ENCODE results near the gene BCAS3. TPM values are rescaled to one million over a fixed set of nuclear protein-coding genes. Genes with fewer than 3 reads are reported as not detected.

The BCAS3 gene
- total and polyA plus RNA-seq, 4 donors: 5.8 to 24.6 (median 10.1) TPM

DNA sequence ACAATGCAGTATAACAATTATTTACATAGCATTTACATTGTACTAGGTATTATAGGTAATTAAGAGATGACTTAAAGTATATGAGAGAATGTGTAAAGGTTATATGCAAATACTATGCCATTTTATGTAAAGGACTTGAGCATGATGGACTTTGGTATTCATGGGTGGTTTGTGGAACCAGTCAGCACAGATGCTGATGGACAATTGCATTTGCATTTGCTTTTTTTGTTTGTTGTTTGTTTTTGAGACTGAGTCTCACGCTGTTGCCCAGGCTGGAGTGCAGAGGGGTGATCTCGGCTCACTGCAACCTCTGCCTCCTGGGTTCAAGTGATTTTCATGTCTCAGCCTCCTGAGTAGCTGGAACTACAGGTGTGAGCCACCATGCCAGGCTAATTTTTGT is 36.0 kb downstream of the BCAS3 start (continued):
- TF ChIP-seq, protein P1, sequence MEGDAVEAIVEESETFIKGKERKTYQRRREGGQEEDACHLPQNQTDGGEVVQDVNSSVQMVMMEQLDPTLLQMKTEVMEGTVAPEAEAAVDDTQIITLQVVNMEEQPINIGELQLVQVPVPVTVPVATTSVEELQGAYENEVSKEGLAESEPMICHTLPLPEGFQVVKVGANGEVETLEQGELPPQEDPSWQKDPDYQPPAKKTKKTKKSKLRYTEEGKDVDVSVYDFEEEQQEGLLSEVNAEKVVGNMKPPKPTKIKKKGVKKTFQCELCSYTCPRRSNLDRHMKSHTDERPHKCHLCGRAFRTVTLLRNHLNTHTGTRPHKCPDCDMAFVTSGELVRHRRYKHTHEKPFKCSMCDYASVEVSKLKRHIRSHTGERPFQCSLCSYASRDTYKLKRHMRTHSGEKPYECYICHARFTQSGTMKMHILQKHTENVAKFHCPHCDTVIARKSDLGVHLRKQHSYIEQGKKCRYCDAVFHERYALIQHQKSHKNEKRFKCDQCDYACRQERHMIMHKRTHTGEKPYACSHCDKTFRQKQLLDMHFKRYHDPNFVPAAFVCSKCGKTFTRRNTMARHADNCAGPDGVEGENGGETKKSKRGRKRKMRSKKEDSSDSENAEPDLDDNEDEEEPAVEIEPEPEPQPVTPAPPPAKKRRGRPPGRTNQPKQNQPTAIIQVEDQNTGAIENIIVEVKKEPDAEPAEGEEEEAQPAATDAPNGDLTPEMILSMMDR (IDR thresholded peaks at IDR 0.05; ENCODE audit: low read depth, low read length, missing input control): no peak
- TF ChIP-seq NR2F2 (IDR thresholded peaks at IDR 0.05): no peak
- no peak for TF ChIP-seq EGR1 (IDR thresholded peaks at IDR 0.05; ENCODE audit: low read depth in 2 of 2)
- no peak for TF ChIP-seq GABPA (IDR thresholded peaks at IDR 0.05 in 1 of 2, conservative IDR thresholded peaks at IDR 0.05 in 1 of 2)

DNA sequence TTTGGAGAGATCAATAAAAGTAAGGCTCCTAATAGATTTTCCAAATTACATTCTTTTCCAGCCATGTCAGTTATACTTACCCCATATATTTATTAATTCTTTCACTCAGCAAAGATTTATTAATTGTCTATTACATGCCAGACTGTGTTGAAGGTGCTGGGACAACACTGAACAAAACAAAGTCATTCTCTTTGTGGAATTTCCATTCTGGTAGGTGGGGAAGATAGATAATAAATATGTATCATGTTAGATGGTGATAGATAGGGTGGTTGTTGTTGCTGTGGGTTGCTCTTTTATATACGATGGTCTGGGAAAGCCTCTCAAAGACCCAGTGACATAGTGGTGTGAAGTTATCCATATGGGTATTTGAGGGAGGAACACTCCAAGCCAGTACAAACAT is 39.1 kb downstream of the BCAS3 start:
- Histone ChIP-seq H3K9me3 (ENCODE audit: control insufficient read depth in 4 of 4, low read length in 3 of 4) (no peaks in the 10 kb centered on the region), H3K27me3 (ENCODE audit: control insufficient read depth in 4 of 4, insufficient read depth in 4 of 4, low read length in 3 of 4) (no peaks in the 10 kb centered on the region), H3K4me3 (ENCODE audit: low read depth in 1 of 3, low read length in 3 of 3) (no peak overlapping the region), H3K36me3 (ENCODE audit: control insufficient read depth in 4 of 4, insufficient read depth in 3 of 4, low read depth in 1 of 4, low read length in 3 of 4) (no peaks in the 10 kb centered on the region), H3K27ac (ENCODE audit: low read depth in 1 of 2, low read length in 2 of 2) (no peak overlapping the region), H3K9ac (ENCODE audit: low read depth in 1 of 2, low read length in 2 of 2) (no peak overlapping the region), H3K4me1 (ENCODE audit: control insufficient read depth in 4 of 4, insufficient read depth in 4 of 4, low read length in 3 of 4) (peaks cover 0 to 2% (median 0%) of the 10 kb centered on the region in 4 donors)
- 94% methylated on average over 1 of the region's 1 CpG for WGBS
- TF ChIP-seq, protein P1 (IDR thresholded peaks at IDR 0.05; ENCODE audit: low read depth, low read length, missing input control): no peak
- TF ChIP-seq EGR1 (IDR thresholded peaks at IDR 0.05; ENCODE audit: low read depth in 2 of 2): no peak
- TF ChIP-seq, protein P2, sequence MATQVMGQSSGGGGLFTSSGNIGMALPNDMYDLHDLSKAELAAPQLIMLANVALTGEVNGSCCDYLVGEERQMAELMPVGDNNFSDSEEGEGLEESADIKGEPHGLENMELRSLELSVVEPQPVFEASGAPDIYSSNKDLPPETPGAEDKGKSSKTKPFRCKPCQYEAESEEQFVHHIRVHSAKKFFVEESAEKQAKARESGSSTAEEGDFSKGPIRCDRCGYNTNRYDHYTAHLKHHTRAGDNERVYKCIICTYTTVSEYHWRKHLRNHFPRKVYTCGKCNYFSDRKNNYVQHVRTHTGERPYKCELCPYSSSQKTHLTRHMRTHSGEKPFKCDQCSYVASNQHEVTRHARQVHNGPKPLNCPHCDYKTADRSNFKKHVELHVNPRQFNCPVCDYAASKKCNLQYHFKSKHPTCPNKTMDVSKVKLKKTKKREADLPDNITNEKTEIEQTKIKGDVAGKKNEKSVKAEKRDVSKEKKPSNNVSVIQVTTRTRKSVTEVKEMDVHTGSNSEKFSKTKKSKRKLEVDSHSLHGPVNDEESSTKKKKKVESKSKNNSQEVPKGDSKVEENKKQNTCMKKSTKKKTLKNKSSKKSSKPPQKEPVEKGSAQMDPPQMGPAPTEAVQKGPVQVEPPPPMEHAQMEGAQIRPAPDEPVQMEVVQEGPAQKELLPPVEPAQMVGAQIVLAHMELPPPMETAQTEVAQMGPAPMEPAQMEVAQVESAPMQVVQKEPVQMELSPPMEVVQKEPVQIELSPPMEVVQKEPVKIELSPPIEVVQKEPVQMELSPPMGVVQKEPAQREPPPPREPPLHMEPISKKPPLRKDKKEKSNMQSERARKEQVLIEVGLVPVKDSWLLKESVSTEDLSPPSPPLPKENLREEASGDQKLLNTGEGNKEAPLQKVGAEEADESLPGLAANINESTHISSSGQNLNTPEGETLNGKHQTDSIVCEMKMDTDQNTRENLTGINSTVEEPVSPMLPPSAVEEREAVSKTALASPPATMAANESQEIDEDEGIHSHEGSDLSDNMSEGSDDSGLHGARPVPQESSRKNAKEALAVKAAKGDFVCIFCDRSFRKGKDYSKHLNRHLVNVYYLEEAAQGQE (IDR thresholded peaks at IDR 0.05): no peak
- no peak for TF ChIP-seq FOXA1 (IDR thresholded peaks at IDR 0.05)
- TF ChIP-seq NR2F2 (IDR thresholded peaks at IDR 0.05): no peak
- no peak for TF ChIP-seq RXRA (IDR thresholded peaks at IDR 0.05)
- no peak for TF ChIP-seq JUND (IDR thresholded peaks at IDR 0.05)
- TF ChIP-seq RAD21 (IDR thresholded peaks at IDR 0.05): no peak
- TF ChIP-seq, protein P3, sequence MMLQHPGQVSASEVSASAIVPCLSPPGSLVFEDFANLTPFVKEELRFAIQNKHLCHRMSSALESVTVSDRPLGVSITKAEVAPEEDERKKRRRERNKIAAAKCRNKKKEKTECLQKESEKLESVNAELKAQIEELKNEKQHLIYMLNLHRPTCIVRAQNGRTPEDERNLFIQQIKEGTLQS (IDR thresholded peaks at IDR 0.05): no peak
- TF ChIP-seq SP1 (IDR thresholded peaks at IDR 0.05): no peak
- TF ChIP-seq TAF1 (conservative IDR thresholded peaks at IDR 0.05): no peak
- TF ChIP-seq GABPA (IDR thresholded peaks at IDR 0.05 in 1 of 2, conservative IDR thresholded peaks at IDR 0.05 in 1 of 2): no peak
- no peak for TF ChIP-seq YY1 (IDR thresholded peaks at IDR 0.05)
- TF ChIP-seq, protein P4, sequence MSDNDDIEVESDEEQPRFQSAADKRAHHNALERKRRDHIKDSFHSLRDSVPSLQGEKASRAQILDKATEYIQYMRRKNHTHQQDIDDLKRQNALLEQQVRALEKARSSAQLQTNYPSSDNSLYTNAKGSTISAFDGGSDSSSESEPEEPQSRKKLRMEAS (IDR thresholded peaks at IDR 0.05): no peak
- no peak for TF ChIP-seq HNF4A (conservative IDR thresholded peaks at IDR 0.05)
- TF ChIP-seq FOXA2 (IDR thresholded peaks at IDR 0.05): no peak
- no peak for DNase-seq (ENCODE audit: low spot score)
